HG02571 (cell line): Measurements from ENCODE around the gene TRPC3.

Source experiments
- ATAC-seq: cut with Tn5 transposase; IDR thresholded peaks from one replicate; pipeline ENCODE4 v1.9.1; 2021; ENCODE audit warnings: mild to moderate bottlenecking, moderate library complexity; ENCODE audit not compliant: unreplicated experiment

TRPC3 gene

DNA sequence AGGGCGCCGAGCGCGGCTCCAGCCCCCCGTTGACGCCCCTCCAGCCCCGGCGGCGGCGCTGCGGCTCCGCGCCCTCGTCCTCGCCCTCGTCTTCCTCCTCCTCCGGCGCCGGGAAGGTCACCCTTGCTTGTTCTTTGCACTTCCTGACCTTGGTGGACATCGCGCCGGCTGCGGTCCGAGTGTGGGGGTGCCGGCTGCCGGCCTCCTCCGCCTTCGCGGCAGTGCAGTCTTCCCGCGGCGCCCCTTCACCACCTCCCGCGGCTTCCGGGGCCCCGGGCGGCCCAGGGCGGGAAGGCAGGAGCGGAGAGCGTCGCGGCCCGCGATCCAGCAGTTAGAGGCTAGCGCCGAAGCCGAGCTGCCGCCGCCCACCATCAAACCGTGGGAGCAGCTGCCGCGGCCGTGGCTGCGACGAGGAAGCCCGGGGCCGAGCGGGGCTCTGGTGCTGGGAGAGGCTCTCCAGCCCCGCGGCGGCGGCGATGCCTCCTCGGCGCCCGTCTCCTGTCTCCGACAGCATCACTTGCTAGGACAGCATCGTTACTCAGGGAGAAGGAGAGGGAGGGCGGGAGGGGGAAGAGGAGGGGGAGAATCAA is at the start of gene TRPC3:
TSS of gene TRPC3 (minus strand) at position 540 of the 590 bp plus-strand sequence. CDS start at position 160, 380 bp downstream.
- peak; percentile 34 for ATAC-seq

DNA sequence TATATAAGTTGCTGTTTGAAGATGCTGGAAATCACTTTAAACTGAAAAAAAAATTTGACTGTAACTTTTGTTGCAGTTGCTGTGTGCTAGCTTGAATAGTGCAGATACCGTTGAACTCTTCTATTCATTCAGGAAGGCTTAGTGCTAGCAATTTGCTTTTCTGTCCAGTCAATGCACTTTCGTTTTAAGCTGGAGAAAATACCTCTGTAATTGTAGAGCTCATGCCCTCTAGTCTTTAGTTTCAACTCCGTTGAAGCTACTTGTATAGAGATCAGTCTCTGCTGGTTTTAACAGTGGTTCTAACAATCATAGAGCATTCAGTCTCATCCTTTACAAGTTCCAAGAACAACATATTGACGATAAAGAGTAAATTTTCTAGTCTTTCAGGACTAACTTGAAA is 49.0 kb upstream of the TRPC3 start:
- no peak for ATAC-seq

DNA sequence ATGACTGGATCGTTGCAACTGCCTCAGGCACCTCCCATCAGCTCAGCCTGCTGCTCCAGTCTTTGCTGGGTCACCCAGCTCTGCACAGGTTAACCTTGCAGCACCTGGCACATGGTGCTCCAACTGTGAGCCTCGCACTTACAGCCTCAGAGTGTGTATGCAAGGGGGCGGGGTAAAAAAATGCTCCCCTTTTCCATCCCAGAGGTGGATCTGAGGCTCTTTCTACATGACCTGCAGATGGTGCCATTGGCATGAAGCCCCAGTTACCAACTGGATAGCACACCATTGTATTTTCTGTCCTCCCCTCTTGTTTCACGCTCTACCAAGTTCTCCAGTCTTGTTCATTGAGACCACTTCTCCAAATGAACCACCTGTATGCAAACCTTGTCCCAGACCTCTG is 46.2 kb upstream of the TRPC3 start:
- ATAC-seq = no peak

DNA sequence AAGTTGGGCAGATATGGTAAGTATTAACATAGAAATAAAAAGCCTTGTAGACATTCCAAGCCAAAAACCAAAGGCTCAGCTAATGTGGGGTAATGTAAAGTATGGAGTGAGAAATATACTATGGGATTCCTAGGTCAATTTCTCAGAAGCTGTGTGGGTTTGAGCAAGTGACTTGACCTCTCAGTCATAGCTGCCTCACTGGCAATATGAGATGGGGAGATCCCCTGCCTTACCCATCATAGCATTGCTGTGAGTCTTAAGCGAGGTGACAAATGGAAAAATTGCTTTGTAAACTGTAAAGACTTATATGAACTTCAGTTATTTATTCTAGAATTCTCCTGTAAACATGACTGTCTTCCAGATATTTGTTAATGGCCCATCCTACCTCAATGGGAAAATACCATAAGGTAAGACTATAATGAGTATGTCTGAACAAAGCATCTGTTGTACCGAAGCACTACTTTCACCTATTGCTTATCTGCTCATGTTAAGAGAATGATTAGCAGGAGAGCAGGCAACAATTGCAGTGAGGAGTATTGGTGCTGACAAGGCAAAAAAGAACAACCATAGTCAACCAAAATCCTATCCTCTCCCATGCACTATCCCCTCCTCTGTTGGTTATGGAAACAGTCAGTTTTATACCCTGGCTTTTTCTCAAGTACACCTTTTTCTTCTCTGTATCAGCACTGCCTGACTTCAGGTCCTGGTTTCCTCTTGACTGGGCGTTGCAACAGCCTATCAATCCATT is 44.1 kb upstream of the TRPC3 start:
- ATAC-seq = no peak

DNA sequence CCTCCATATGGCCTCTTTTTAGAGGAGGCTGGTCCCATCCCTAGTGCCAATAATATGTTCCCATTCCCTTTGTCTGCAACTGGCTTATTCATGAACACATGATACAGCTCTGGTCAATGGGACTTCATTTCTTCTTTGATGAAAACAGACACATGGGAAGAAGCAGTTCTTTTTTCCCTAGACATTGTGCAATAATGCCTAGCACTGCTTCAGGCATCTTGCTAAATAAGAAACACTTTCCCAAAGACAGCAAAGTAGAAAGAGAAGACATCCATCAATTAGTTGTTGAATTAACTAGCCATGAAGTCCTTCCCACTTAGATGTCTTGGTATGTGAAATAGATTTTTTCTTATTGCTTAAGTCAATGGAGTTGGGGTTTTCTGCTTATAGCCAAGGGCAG is 40.1 kb upstream of the TRPC3 start:
- no peak for ATAC-seq

DNA sequence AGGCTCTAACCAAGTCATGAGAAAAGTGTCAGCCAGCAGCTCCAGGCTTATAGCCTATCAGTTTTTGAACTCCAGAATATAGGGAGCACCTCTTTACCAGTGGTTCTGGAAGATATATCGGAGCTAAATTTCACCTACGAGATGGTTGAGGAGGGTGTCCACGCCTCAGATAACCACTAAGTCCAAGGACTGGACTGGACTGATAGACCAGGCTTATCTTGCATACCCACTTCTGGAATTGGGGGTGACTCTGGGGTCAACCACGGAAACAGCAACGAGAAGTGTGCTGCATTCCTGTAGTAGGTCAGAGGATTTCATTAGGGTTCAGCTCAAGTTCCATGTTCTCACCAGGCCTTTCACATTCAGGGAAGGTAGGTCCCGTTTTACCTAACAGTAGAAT is 38.6 kb upstream of the TRPC3 start:
- ATAC-seq = no peak

DNA sequence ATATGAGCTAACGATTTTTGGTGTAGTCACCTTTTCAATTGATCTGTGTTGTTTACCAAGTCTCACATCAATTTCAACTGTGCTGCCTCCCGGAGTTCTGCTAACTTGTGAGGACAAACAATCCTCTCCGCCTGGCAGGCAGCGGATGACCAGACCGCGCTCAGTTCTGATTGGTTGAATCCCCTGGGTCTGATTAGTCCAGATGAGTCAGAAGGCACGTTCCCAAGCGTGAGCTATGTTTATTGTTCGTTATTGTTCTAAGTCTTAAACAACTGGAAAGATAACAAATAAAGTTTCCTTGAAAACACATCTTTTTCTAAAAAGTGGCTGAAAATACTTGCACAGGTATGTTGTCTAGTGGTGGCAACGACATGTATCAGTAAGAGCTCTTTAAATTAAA is 37.9 kb upstream of the TRPC3 start:
- no peak for ATAC-seq

DNA sequence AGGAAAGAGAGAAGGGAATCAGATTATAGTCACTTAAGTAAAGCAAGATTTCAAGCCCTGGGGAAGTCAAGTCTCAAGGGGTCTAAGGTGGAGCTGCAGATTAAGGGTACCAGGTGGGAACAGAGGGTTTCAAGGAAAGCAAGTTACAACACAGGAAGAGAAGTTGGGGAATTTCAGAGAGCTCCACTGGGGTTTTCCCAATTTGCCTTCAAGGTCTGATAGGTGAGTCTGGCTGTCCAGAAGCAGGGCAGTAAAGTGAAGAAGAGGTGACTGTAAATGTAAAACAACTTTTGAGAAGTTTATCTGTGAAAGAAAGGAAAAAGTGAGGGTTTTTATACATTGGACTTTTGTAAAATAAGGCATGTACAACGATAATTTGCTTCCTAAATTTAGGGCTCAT is 37.1 kb upstream of the TRPC3 start:
- no peak for ATAC-seq

DNA sequence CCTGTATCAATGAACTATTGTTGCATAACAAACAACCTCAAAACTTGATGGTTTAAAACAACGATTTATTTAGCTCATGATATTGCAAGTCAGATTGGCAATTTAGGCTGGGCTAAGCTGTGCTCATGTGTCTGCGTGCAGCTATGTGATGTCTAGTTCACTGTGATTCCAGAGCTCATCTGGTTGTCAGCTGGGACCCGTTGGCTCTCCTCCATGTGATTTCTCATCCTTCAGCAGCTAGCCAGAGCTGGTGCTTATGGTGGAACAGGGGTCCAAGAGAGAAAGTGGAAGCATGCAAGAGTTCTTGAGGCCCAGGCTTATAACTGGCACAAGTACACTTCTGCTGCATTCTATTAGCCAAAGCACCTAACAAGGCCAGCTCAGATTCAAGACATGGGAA is 28.8 kb upstream of the TRPC3 start:
- ATAC-seq = no peak

DNA sequence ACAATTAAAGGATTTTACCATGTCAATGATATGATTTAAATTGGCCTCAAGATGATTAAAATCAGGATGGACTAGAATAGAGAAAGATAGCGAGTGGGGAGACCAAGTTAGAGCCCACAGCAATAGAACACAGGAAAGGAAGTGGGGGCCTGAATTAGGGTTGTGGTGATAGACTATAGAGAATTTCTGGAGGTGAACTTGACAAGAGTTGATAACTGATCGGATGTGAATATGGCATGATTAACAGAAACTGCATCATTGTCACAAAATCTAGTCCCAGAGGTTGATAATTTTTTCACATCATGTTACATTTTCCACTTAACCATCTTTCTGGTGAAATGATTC is 26.3 kb upstream of the TRPC3 start:
- peak; percentile 16 for ATAC-seq

DNA sequence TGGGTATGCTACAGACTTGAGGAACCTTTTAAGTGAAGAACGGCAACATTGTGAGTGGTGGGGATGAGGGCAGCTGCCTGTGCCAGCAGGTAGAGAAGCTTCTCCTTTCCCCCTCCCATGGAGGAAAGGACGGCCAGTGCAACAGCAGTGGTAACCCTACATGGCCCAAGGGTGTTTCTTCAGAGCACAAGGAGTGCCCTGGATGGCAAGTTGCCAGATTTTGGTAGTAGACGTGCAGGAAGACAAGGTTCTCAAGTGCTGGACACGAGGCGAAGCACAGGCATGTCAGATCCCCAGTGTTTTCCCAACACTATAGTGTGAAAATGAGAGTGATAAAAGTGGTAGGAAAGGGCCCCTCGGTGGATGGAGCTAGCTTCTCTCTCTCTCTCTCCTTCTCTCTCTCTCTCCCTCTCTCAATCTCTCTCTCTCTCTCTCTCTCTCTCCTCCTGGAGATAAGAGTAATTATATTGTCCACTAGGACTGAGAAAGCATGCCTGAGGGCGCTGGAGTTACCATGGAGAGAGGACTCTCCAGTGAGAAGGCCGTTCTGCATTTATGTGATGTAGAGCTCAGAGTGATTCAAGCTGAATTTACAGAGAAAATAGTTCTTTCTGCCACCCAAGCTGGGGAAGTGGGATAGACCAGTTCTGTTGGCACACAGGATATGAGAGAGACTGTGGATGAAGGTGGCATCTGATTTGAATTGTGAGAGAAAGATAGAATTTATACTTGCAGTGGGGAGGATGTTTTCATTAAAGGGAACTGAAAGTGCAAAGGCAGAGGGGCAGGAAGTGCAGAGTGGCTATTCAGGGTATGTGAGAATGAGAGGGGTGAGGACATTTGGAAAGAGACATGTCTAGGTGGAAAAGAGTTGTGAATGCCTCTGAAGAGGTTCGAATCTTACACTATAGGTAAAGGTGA is 25.7 kb upstream of the TRPC3 start:
- ATAC-seq = peak; percentile 90

DNA sequence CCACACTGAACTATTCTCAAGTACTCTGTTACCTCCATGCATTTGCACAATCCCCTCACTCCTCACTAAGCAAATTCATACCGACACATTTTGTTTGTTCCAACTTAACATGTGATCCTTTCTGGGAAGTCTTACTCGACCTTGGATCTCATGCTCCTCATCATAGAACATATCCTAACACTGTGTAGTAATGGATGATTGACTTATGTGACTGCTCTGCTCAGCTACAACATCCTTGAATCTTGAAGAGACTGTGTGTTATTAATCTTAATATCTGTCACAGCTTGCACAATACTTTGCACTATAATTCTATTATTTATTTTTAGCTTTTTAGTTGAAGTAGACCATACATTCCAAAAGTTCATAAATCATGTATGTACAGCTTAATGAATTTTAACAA is 23.9 kb upstream of the TRPC3 start:
- ATAC-seq = no peak

DNA sequence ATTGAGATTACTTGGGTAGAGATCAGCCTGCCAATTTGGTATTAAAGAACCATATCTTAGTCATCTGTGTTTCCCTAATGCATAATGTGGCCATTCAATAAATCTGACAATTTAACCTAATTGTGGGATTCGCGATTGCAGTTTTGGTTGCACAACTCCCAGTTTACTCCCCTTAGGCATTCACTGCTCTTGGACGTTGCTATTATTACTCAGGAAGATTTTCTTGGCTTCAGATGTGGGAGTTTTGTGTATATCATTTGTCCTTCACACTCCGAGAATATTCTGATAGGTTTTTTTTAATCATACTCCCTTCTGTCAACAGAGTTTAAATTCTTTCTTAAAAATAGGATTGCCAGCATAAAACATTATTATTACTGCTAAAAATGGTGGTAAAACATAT is 22.0 kb upstream of the TRPC3 start:
- ATAC-seq = no peak

DNA sequence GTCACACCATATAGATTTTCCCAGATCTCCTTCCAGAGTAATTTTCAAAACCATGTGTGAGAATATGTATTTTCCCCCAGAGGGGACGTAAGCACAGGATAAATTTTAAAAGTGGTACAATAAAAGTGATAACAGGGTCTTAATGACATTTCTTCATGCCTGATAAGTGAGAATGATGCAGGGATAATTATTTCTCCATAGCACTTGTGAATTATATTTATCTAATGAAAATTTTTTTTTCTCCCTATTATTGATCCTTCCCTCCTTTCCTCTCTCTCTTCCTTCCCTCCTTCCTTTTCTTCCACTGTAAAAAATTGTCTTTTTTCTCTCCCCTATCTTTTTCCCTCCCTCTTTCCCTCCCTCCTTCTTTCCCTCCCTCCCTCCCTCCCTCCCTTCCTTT is 17.0 kb upstream of the TRPC3 start:
- ATAC-seq = no peak

DNA sequence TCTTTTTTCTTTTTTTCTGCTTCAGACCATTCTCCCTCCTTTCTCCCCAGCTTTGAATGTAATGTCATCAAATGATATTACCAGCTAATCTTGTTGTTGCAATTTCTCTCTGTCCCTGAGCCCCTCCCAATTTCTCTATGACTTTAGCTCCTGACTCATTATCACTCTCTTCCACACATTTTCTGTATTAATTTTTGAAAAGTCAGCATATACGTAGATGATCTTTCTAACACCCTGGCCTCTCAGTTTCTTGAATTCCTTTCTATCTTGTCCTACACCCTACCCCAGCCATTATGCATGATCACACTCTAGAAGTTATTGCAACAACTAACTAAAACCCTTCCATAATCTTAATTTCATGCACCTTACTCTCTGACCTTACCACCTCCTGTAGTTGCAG is 13.1 kb upstream of the TRPC3 start:
- ATAC-seq = no peak

DNA sequence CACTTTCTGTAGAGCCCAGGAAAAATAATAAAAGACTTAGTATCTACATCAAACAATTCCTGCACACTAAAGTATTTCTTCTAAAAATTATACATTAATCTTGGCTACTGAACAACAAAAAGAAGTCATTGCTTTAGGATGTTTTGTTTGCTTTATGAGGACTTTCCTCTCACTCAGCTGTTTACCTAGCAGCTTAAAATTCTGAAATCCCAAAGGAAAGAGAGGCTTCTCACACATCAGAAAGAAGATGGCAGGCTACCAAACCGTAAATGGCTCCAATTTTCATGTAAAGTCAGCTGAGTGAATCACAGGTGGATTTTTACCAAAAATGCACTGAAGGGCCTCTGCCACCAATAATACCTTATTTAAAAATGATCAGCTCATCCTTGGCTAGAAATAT is 9.0 kb upstream of the TRPC3 start:
- ATAC-seq = no peak

DNA sequence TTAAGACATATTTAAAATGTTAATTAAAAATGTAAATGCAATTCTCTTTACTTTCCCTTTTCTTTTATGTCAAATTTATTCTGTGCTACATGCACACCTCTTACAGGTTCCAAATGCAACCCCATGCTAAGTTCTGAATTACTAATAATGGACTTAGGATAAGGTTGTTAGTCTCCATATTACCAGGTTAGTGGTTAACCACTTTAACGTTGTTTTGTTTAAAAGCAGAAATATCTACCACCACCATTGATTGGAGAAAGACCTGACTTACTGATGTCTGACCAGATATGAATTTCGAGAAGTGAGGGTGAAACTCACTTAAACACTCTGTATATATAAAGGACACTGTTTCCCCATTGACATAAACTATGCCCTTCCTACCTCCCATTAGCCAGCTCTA is 6.9 kb upstream of the TRPC3 start:
- no peak for ATAC-seq

DNA sequence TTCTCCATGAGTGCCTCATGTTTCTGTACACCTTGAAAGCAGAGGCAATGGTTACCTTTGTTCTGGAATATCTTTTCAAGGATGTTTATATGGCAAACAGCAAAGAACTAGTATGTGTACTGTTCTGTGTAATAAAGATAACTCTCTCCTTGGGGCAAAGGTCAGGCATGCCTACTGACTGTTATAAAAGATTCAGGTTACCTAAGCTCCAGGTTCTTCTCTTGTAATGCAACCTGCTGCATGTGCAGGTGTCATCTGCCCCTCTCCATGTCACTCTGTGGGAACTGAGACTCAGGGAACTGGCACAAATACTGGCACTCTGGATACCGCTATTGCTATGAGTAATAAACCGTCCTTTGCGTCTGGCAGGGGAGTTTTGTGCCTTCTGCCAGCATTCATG is 5.4 kb upstream of the TRPC3 start:
- ATAC-seq = no peak

DNA sequence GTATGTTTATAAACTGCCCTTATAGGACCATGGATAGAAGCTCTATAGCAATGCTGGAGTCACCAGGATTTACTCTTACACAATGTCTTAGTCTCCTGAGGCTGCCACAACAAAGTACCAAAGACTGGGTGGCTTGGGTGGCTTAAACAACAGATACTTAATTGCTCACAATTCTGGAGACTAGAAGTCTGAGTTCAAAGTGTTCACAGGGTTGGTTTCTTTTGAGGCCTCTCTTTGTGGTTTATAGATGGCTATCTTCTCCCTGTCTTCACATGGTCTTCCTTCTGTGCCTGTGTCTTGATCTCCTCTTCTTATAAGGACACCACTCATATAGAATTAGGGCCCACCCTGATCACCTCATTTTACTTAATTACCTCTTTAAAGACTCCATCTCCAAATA is 2.0 kb upstream of the TRPC3 start:
- no peak for ATAC-seq

DNA sequence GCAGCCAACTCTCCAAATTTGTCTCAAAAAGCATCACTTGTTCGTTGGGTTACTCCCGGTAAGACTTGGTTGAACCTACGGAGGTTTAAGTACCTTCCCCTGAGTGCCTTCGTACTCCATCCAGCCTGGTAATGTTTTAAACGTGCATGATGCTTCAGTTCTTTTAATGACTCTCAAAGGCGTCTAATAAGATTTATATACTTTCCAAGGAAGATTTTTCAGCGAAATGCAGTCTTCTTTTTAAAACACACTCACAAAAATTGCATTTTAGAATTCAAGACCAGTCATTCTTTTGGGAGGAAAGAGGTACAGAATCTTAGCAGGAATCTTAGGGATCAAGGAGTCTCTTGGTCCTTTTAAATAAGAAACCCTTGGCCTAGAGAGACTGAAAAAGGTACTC is 430 bp upstream of the TRPC3 start:
- ATAC-seq = no peak

DNA sequence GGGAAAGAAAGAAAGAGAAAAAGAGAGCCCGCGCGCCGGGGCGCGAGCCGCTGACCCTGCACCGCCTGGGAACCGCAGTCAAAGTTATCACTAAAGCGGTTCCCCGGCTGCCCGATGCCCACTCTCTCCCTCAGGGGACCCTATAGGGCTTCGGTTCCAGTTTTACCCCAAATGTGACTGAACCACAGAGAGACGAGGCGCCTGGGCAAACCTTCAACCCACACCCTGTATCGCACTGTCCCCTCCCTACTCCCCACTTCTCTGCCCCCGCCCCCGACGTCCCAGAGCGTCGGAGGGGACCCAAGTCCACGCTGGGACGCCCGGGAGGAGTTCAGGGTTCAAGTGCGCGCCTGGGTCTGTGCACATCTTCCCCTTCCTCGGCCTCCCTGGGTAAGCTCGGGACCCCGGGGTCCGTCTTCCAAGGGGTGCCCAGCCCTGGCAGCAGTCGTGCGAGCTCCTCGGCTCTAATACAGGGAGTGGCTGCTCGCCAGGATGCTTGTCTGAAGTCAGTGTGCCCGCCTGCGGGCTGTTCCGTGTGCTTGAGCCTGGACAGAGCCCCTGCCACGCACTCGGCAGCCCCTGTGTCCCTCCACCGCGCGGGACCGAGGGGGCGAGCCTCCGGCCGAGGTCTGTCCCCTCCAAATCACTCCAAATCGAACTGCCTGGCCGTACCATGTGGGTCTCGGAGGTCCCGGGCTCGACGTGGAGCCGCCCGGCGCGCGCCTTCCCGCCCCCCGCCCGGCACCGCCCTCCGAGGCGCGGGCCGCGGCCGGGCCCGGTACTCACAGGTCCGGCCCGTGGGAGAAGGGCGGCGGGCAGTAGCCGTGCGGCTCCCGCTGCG is 960 bp downstream of the TRPC3 start:
- peak; percentile 10 for ATAC-seq
